Astrocyte of the cerebellum (primary cell): ENCODE results near the gene COG2.
"Not testable (repeated sequence)": the region's sequence is repeated elsewhere in the genome, so short reads cannot be mapped to it uniquely, and the experiment has no call there.

Experiments used
- DNase-seq: peaks from one replicate; pipeline ENCODE4 v3.0.0-alpha.2; 2011; ENCODE audit warnings: low read depth
- H3K4me3 ChIP-seq: 2 replicates; pipeline ENCODE4 v1.5.1; 2011; ENCODE audit warnings: mild to moderate bottlenecking, low read depth, low read length, moderate library complexity
- CTCF ChIP-seq: IDR thresholded peaks from 2 replicates; pipeline ENCODE4 v1.5.1; 2012; ENCODE audit warnings: low read length, low read depth, moderate library complexity, mild to moderate bottlenecking; ENCODE audit errors: missing control alignments
- in situ Hi-C: cut with HindIII; loops from 2 replicates; pipeline ENCODE4 v1.10.0; 2017; ENCODE audit warnings: low sequenced_read_pairs

COG2 gene

GRCh38 chr1:230715510-230715909 is 73.2 kb downstream of the COG2 start:
- H3K4me3 ChIP-seq = no peak overlapping the region
- DNase-seq = no peak
- TF ChIP-seq CTCF = no peak
- in situ Hi-C loops = no loop called here

GRCh38 chr1:230716453-230716852 is 74.2 kb downstream of the COG2 start:
- H3K4me3 ChIP-seq, in situ Hi-C loops, DNase-seq: not testable (repeated sequence)

GRCh38 chr1:230717251-230717650 is 75.0 kb downstream of the COG2 start:
- H3K4me3 ChIP-seq = no peak overlapping the region
- no peak for TF ChIP-seq CTCF
- in situ Hi-C loops = no loop called here
- no peak for DNase-seq

DNA sequence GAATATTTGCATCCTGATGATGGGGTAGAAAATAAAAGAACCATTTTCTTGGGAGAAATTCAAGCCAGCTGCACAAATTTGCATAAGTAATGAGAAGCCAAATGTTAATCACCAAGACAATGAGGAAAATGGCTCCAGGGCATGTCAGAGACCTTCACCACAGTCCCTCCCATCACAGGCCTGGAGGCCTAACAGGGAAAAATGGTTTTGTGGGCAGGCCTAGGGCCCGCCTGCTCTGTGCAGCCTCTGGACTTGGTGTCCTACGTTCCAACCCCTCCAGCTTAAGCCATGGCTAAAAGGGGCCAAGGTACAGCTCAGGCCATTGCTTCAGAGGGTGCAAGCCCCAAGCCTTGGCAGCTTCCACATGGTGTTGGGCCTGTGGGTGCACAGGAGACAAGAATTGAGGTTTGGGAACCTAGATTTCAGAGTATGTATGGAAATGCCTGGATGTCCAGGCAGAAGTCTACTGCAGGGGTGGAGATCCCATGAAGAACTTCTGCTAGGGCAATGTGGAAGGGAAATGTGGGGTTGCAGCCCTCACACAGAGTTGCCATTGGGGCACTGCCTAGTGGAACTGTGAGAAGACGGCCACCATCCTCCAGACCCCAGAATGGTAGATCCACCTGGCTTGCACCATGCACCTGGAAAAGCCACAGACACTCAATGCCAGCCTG is 79.7 kb downstream of the COG2 start:
- in situ Hi-C loops, DNase-seq, H3K4me3 ChIP-seq: not testable (repeated sequence)

- DNase-seq = no peak
- in situ Hi-C loops = no loop called here
- no peak overlapping the region for H3K4me3 ChIP-seq
- no peak for TF ChIP-seq CTCF
These were observed 83.2 kb downstream of the COG2 start for GRCh38 chr1:230725256-230726012.

DNA sequence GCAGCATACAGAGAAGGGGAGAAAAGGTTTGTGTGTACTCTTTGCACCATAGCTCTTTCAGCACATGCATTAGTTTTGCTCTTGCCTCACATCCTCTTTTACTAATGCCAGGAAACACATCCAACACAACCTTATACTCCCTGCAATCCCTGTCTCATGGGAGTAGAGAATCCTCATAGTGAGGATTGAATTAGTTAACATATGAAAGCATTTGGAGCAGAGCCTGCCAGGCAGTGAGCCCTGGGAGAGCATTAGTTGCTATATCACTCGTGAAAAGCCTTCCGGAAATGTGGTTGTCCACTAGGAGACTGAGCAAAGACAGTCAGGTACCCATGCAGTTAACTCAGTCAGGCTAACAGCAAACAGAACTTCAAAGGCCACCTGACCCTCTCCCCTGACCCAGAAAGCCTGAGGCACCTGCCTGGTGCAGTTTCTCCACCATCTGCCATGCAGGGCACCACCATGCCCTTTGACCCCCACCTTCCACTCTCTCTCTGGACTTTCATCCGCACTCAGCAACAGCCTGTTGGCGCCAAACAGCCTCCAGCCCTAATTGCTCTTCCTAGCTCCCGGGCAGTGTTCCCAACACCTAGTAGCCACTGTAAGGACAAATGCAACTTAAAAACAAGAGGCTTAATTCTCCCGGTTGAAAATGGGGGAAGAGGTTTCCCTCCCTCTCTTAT is 86.6 kb downstream of the COG2 start:
- in situ Hi-C loops = no loop called here
- DNase-seq = no peak
- TF ChIP-seq CTCF = no peak
- H3K4me3 ChIP-seq = no peak overlapping the region

- no peak overlapping the region for H3K4me3 ChIP-seq
- TF ChIP-seq CTCF = no peak
These were observed 88.7 kb downstream of the COG2 start for GRCh38 chr1:230730977-230731376.

More at GRCh38 chr1:230730977-230731376, 88.7 kb downstream of the COG2 start:
- in situ Hi-C loops = no loop called here
- DNase-seq = no peak
